Endometrium (tissue), 2 donors: ENCODE data around the gene PARVG.

Experiments used
- FAIRE-seq: peaks from 2 replicates; lab custom pipeline; 2012; peaks lifted over from hg19 to GRCh38; lab: Jason Lieb, UNC
- donor health status: control.
- donor health status: control.

Gene PARVG

GRCh38 chr22:44245438-44245837, 64.7 kb downstream of the PARVG start:
- FAIRE-seq, result no peak

GRCh38 chr22:44245867-44246266, 65.1 kb downstream of the PARVG start:
- FAIRE-seq, result no peak

- no peak for FAIRE-seq
Observed at GRCh38 chr22:44246615-44247326, 66.0 kb downstream of the PARVG start.

GRCh38 chr22:44247346-44247745, 66.6 kb downstream of the PARVG start:
- FAIRE-seq, result no peak

GRCh38 chr22:44247923-44248892, 67.5 kb downstream of the PARVG start:
- no peak for FAIRE-seq

GRCh38 chr22:44248926-44249325, 68.2 kb downstream of the PARVG start:
- no peak for FAIRE-seq

GRCh38 chr22:44249376-44250147, 68.8 kb downstream of the PARVG start:
- FAIRE-seq, result no peak

GRCh38 chr22:44254811-44255210, 74.1 kb downstream of the PARVG start:
- no peak for FAIRE-seq

GRCh38 chr22:44256085-44256484, 75.4 kb downstream of the PARVG start:
- FAIRE-seq, result no peak

- FAIRE-seq, result no peak
Observed at GRCh38 chr22:44256556-44257485, 76.1 kb downstream of the PARVG start.
